IPS DF 19.7 (cell line): ENCODE results near the gene RAB43.

Source experiments
- DNase-seq: peaks from one replicate; pipeline ENCODE4 v3.0.0-alpha.2; 2013; ENCODE audit warnings: low read depth, low spot score

The RAB43 gene

DNA sequence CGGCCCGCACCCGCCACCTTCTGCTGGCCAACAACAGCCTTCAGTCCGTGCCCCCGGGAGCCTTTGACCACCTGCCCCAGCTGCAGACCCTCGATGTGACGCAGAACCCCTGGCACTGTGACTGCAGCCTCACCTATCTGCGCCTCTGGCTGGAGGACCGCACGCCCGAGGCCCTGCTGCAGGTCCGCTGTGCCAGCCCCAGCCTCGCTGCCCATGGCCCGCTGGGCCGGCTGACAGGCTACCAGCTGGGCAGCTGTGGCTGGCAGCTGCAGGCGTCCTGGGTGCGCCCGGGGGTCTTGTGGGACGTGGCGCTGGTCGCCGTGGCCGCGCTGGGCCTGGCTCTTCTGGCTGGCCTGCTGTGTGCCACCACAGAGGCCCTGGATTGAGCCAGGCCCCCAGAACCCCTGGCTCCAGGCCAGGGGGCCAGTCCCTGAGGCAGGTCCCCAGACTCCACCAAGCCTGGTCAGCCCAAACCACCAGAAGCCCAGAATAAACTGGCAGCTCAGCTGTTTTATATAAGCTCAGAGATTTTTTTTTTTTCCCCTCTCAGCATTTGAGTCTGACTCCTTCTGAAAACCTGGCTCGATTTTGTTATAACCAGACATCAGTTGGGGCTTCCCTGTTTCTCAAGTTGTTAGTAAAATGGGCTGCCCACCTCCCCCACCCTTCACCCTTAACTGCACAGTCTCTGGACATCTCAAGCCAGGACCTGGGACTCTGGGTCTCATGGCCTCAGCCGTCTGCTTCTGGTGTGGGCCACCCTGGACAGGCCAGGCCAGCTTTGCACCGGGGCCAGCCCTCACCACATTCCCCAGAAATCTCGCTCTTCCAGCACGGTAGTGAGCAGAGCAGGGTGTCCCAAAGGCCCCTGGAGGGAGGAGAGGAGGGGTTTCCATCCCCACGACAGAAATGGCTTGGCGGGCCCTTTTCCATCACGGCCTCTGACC lies 59.4 kb downstream of the RAB43 start:
- DNase-seq: no peak

- no peak for DNase-seq
These were observed 60.3 kb downstream of the RAB43 start for GRCh38 chr3:129061023-129061887.

- no peak for DNase-seq
These were observed 61.2 kb downstream of the RAB43 start, which contains the start of gene GP9 for GRCh38 chr3:129060276-129061022. Gene GP9, plus strand, starts transcription at chr3:129060779. Its CDS starts 961 bp downstream, at chr3:129061740.

- no peak for DNase-seq
These were observed 62.2 kb downstream of the RAB43 start for GRCh38 chr3:129059311-129059958.

DNA sequence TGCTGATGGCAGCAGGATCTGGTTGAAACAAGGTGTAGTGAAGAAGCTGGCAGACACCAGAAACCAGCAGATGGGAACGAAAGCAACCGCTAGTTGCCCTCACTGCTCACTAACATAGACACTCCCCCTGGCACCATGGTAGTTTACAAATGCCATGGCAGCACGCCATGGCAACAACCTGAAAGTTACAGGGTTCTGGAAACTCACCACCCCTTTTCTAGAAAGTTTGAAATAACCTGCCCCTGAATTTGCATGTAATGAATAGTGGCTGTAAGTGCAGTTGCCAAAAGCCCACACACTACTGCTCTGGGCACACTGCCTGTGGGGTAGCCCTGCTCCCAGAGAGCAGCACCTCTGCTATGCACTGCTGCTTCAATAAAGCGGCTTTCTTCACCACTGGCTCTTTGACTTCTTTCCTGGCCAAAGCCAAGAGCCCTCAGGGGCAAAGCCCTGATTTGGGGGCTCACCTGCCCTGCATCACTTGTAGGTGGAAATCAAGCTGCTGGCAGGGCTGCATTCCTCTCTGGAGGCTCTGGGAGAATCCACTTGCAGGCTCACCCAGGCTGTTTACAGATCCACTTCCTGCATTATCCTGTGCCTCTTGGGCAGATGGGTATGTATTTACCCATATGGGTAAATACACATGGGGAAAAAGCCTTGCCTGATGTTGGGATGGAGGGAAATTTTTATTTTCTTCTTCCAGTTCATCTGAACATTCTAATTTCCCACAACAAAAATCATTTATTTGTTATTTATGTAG lies 63.0 kb downstream of the RAB43 start:
- DNase-seq: no peak

DNA sequence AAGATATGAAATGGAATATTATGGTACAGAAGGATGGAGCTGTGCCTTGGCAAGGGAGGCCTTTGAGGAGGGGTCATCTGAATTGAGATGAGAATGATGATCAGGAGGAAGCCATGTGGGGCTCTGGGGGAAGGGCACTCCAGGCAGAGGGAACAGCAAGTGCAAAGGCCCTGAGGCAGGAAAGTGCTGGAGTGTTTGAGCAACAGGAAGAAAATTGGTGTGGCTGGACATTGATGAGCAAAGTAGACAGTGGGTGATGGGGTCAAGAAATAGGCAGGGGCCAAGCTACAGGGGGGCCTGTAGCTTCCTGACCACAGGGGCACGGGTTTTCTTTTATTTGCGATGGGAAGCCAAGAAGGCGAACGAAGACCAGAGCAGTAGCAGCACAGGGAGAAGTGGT lies 64.4 kb downstream of the RAB43 start:
- DNase-seq: no peak

DNA sequence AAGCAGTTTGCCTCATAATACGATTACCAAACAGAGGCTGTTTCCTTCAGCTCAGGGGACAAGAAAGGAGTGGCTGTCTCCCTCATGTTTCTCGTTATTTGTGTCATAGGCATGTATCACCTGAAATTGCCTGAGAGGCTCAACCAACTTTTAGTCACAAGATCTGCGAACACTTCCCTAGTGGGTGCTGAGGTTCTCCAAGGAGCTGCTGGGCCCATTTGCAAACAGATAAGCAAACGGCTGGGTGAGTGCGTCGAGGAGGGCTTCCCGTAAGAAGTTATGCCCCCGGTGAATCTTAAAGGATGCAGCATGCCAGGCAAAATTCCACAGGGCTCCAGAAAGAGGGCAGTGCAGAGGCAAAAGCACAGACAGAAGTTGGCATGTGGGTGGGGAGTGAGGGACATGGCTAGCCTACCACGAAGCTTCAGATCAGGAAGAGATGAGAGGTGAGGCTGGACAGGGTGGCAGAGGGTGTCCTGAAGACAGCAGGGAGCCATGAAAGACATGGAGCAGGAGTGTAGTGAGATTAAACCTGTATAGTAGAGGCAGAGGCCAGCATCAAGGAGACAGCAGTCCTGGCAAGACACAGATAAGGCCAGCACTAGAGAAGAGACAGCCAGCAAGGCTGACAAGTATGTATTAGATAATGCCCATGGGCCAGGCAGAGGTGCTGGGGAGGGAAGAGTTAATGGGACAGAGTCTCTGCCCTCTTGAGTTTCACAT lies 65.0 kb downstream of the RAB43 start:
- no peak for DNase-seq

DNA sequence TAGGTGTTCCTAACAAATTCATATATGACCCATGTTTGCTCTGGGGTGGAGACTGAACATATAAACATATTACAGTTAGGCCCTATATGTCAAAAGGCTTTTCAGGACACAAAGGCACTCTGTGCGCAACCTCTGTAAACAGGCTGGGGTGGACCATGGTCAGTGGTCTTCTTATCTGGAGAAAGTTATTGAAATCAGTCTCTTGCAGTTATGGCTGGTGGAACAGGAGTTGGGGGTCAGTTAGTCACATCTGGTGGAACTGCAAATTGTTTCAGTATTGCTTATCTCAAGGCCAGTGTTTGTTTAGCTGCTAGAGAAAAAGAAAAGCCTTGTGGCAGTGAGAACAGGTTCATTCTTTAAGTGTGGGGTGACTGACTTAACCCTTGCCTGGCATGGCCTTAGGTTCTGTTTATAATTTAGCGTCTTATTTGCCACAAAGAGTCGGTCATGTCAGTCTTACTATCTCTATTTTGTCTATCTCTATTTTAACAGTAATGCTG lies 66.9 kb downstream of the RAB43 start:
- DNase-seq: no peak

GRCh38 chr3:129052675-129053074 lies 68.9 kb downstream of the RAB43 start:
- no peak for DNase-seq

GRCh38 chr3:129051871-129052340 lies 69.7 kb downstream of the RAB43 start:
- no peak for DNase-seq

GRCh38 chr3:129050556-129051295 lies 70.9 kb downstream of the RAB43 start:
- DNase-seq: no peak

DNA sequence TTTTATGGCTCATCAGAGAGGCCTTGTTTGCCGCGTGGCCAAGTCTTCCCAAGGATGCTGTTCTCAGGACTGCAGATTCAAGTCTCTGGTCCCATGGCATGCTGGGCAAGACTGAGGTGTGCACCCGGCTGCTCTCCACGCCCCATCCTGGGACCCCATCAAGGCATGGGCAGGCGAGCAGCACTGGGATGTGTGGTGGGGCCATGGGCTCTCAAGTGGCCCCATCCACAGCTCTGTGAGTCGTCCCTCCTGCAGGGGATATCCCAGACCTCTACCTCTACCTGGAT lies 74.1 kb downstream of the RAB43 start:
- no peak for DNase-seq

DNA sequence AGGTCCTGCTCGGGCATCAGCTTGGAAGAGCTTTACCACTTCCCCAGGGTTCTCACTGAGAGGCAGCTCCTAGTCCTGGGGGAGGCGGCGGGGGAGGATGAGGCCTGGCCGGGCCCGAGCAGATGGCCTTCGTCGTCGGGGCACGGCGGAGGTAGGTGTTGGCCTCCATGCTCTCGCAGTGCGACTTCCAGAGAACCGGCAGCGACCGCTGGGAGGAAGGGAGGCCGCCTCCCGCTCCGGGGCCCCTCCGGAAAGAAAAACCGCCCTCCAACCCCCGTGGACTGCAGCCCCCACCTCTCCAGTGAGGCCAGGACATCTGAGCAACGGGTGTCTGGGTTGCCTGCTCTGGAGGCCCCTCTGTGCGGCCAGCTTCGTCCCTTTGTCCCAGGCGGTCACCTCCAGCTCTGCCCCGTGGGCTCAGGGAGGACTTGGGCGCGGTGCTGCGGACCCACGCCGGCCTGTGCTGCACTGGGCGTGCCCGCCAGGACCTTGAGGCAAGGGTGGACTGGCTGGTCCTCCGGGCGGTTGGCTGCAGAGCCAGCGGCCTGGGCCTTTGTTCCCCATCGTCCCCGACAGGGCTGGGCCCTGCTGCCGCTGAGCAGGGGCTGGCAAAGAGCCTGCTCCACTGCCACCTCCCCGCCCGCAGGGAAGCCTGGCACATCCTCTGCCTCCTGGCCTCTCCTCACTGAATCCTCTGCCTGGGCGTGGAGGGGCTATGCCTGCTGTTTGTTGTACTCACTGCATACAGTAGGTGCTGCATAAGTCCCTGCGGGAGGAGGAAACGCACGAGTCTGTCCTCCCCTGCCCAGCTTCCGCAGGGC lies 74.7 kb downstream of the RAB43 start:
- no peak for DNase-seq

GRCh38 chr3:129046037-129046731 lies 75.4 kb downstream of the RAB43 start:
- no peak for DNase-seq

DNA sequence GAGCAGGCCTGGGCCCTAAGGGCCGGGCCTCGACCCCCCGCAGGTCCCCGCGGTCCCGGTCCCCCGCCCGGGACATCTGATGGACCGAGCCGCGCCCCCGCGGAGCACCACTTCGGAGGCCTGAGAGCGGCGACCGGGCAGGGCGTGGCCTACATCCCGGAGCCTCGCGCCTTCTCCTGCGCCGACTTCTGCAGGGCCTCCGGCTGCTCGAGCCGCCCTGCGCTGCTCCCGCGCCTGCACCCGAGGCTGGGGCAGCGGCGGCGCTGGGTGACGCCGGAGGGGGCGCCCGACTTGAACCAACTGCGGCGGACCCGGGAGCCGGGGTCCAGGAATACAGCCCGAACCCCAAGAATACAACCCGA lies 75.9 kb downstream of the RAB43 start:
- no peak for DNase-seq

- no peak for DNase-seq
These were observed 80.9 kb downstream of the RAB43 start for GRCh38 chr3:129040579-129041300.

DNA sequence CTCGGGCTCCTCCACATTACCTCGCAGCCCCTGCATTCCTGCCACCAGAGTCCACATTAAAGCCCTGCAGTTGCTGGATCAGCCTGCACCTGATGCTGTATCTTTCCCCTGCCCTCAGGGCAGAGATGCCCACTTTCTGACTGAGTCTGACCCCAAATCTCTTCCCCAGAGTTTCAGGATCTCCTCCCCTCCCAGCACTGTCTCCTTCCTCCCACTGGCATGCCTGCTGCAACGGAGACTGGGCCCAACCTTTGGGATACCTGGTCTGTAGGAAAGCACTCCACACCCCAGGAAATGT lies 81.6 kb downstream of the RAB43 start:
- DNase-seq: no peak
